K562 treated with DMSO at 1 percent for 4 hours (cell line): ENCODE measurements around the gene TSKU. TPM values are rescaled to one million over a fixed set of nuclear protein-coding genes. Genes with fewer than 3 reads are reported as not detected.

ENCODE experiments used
- total RNA-seq: library from RNA; unstranded; fragments of 300-600 nt; gene quantifications from 2 replicates; pipeline ENCODE4 v1.2.3, GENCODE V29; 2022; ENCODE audit not compliant: insufficient read depth

TSKU gene
- 5.0 and 7.5 TPM in 2 replicates for total RNA-seq

GRCh38 chr11:76783294-76783895 lies at the start of gene TSKU:
TSKU (plus strand) TSS chr11:76783356; CDS start chr11:76795617, 12,261 bp downstream.

Other genes with a start within 250 kb of the TSKU start
- gene LRRC32, start 112.6 kb upstream of the TSKU start, total RNA-seq, result not detected in 2 replicates
- 6.0 and 8.2 TPM in 2 replicates for gene ACER3, start 77.6 kb downstream of the TSKU start, total RNA-seq